Stomach (tissue), 9 donors: Measurements from ENCODE around the gene PHF21B. TPM values are rescaled to one million over a fixed set of nuclear protein-coding genes. Genes with fewer than 3 reads are reported as not detected.

Experiments used
- DNase-seq, 2 donors: peaks; one replicate each; pipeline versions ENCODE4 v3.0.0 to v3.0.0-alpha.2; 2013 to 2019
- H3K27ac ChIP-seq, 5 donors: fragments of 200-600 bp in 4 of 5; sonication (generic) in 4 of 5; one replicate each; pipeline ENCODE4 v1.5.1; 2013 to 2019; ENCODE audit warnings: mild to moderate bottlenecking in 1 of 5, moderate library complexity in 1 of 5
- H3K27me3 ChIP-seq, 3 donors: fragments of 200-600 bp; sonication (generic); one replicate each; pipeline ENCODE4 v1.5.1; 2017 to 2019; ENCODE audit warnings: mixed run types in 1 of 3
- H3K36me3 ChIP-seq, 4 donors: fragments of 200-600 bp; sonication (generic); 1 replicate in 3 of 4; 2 replicates in 1 of 4; pipeline ENCODE4 v1.5.1; 2016 to 2019
- H3K4me1 ChIP-seq, 4 donors: fragments of 200-600 bp; sonication (generic); one replicate each; pipeline ENCODE4 v1.5.1; 2016 to 2019
- H3K4me3 ChIP-seq, 4 donors: fragments of 200-600 bp; sonication (generic) in 3 of 4; one replicate each; pipeline ENCODE4 v1.5.1; 2016 to 2019; ENCODE audit warnings: mild to moderate bottlenecking in 1 of 4
- H3K9me3 ChIP-seq, 4 donors: fragments of 200-600 bp; sonication (generic); one replicate each; pipeline ENCODE4 v1.5.1; 2016 to 2019
- CTCF ChIP-seq, 7 experiments: fragments of 450-650 bp in 4 of 7; fragments of 200-600 bp in 3 of 7; sonication (generic) in 3 of 7; IDR thresholded peaks; one replicate each; pipeline ENCODE4 v1.5.1; 2016 to 2019; ENCODE audit warnings: antibody characterized with exemption in 7 of 7, control low read depth in 2 of 7, mild to moderate bottlenecking in 1 of 7
- EP300 ChIP-seq: sonication (generic); formaldehyde crosslinking; IDR thresholded peaks from one replicate; pipeline ENCODE4 v1.6.1; 2017; ENCODE audit warnings: antibody characterized with exemption
- POLR2A ChIP-seq, 4 donors: fragments of 450-650 bp; IDR thresholded peaks; one replicate each; pipeline ENCODE4 v1.6.1; 2016; ENCODE audit warnings: antibody characterized with exemption in 4 of 4, control low read depth in 2 of 4, mild to moderate bottlenecking in 1 of 4, moderate library complexity in 1 of 4
- POLR2AphosphoS5 ChIP-seq, 3 donors: sonication (generic); formaldehyde crosslinking; IDR thresholded peaks; one replicate each; pipeline ENCODE4 v1.6.1; 2016; ENCODE audit warnings: antibody characterized with exemption in 3 of 3
- WGBS, 5 donors: extraction: QIAGEN DNeasy Blood & Tissue Kit in 3 of 5; methylation state at CpG; one replicate each; pipeline versions ENCODE4 v1.1.5 to v1.1.7; 2013 to 2018; 5-methylcytosine and 5-hydroxymethylcytosine counted together
- intact Hi-C: fragments of 100-400 bp; cut with DNase I; formaldehyde crosslinking; loops from one replicate; pipeline ENCODE4 v1.15.1; 2023; ENCODE audit warnings: low total_unique reads
- polyA plus RNA-seq, 3 donors: library from polyadenylated mRNA; stranded (reverse); fragments of 200-250 nt; gene quantifications; one replicate each; pipeline ENCODE4 v1.2.3, GENCODE V29; 2013
- total RNA-seq, 5 donors: library from RNA; depleted of rRNA; stranded (reverse); fragments of >200 nt; gene quantifications; one replicate each; pipeline versions ENCODE4 v1.1.0 to v1.2.3, GENCODE V29; 2014 to 2016
- donor health status: healthy with polysubstance abuse.
- donor health status: Bipolar disorder and iron deficiency.
- donor health status: healthy.

Gene PHF21B
- total and polyA plus RNA-seq, 8 donors, result 0.12 to 0.45 (median 0.26) TPM; not detected in 4

GRCh38 chr22:44986926-44987325, 22.9 kb downstream of the PHF21B start:
- Histone ChIP-seq H3K4me3 (no peak overlapping the region), H3K36me3 (no peaks in the 10 kb centered on the region), H3K27ac (no peak overlapping the region), H3K9me3 (no peaks in the 10 kb centered on the region), H3K27me3 (peaks cover 0 to 18% (median 0%) of the 10 kb centered on the region in 3 donors), H3K4me1 (no peaks in the 10 kb centered on the region)
- TF ChIP-seq CTCF (IDR thresholded peaks at IDR 0.05), result no peak
- no peak for TF ChIP-seq EP300
- no peak for TF ChIP-seq POLR2AphosphoS5 (IDR thresholded peaks at IDR 0.05)
- no peak for TF ChIP-seq POLR2A (IDR thresholded peaks at IDR 0.05)
- WGBS, 5 donors, result 75 to 89% (median 81%) methylated on average over 5 of the region's 5 CpGs
- no peak for DNase-seq
- intact Hi-C loops, result no loop called here

GRCh38 chr22:44985906-44986527, 23.8 kb downstream of the PHF21B start:
- intact Hi-C loops, result no loop called here
- 87 to 99% (median 95%) methylated on average over 4 of the region's 4 CpGs for WGBS, 5 donors

GRCh38 chr22:44983878-44984482, 25.8 kb downstream of the PHF21B start:
- Histone ChIP-seq H3K36me3 (no peaks in the 10 kb centered on the region), H3K27me3 (peaks cover 0 to 26% (median 8%) of the 10 kb centered on the region in 3 donors), H3K4me1 (no peaks in the 10 kb centered on the region), H3K27ac (no peak overlapping the region), H3K4me3 (no peak overlapping the region), H3K9me3 (no peaks in the 10 kb centered on the region)
- TF ChIP-seq POLR2A (IDR thresholded peaks at IDR 0.05), result no peak
- no peak for TF ChIP-seq POLR2AphosphoS5 (IDR thresholded peaks at IDR 0.05)
- TF ChIP-seq CTCF (IDR thresholded peaks at IDR 0.05), result no peak
- TF ChIP-seq EP300, result no peak
- WGBS, 5 donors, result 92 to 98% (median 95%) methylated on average over 3 to 4 of the region's 4 CpGs
- intact Hi-C loops, result no loop called here
- no peak for DNase-seq

More at GRCh38 chr22:44985906-44986527, 23.8 kb downstream of the PHF21B start:
- H3K4me3 ChIP-seq, result no peak overlapping the region
- H3K27me3 ChIP-seq, result peaks cover 0 to 18% (median 5%) of the 10 kb centered on the region in 3 donors
- H3K27ac ChIP-seq, result no peak overlapping the region
- H3K4me1 ChIP-seq, result no peaks in the 10 kb centered on the region
- DNase-seq, result no peak
- H3K9me3 ChIP-seq, result no peaks in the 10 kb centered on the region
- TF ChIP-seq POLR2A (IDR thresholded peaks at IDR 0.05) (no peak), CTCF (IDR thresholded peaks at IDR 0.05) (no peak), EP300 (no peak), POLR2AphosphoS5 (IDR thresholded peaks at IDR 0.05) (no peak)
- no peaks in the 10 kb centered on the region for H3K36me3 ChIP-seq

- no peaks in the 10 kb centered on the region for H3K4me1 ChIP-seq
- no peak for DNase-seq
- no peaks in the 10 kb centered on the region for H3K9me3 ChIP-seq
- H3K36me3 ChIP-seq, result no peaks in the 10 kb centered on the region
- intact Hi-C loops, result no loop called here
- no peak overlapping the region for H3K27ac ChIP-seq
- H3K4me3 ChIP-seq, result no peak overlapping the region
- 81 to 85% (median 83%) methylated on average over 5 to 9 of the region's 9 CpGs for WGBS, 5 donors
- H3K27me3 ChIP-seq, result peaks cover 0 to 30% (median 8%) of the 10 kb centered on the region in 3 donors
- TF ChIP-seq POLR2AphosphoS5 (IDR thresholded peaks at IDR 0.05), result no peak
- TF ChIP-seq POLR2A (IDR thresholded peaks at IDR 0.05), result no peak
- TF ChIP-seq CTCF (IDR thresholded peaks at IDR 0.05), result no peak
- TF ChIP-seq EP300, result no peak
These were observed 27.4 kb downstream of the PHF21B start for GRCh38 chr22:44982445-44982844.
